Testis (tissue), 3 donors: ENCODE data around the gene HNRNPH1. TPM values are rescaled to one million over a fixed set of nuclear protein-coding genes. Genes with fewer than 3 reads are reported as not detected.
"Not testable (repeated sequence)": the region's sequence is repeated elsewhere in the genome, so short reads cannot be mapped to it uniquely, and the experiment has no call there.

Source experiments
- DNase-seq: peaks from one replicate; pipeline ENCODE4 v3.0.0-alpha.2; 2019
- H3K27ac ChIP-seq, 2 donors: fragments of 200-600 bp; sonication (generic); one replicate each; pipeline ENCODE4 v1.5.1; 2019
- H3K27me3 ChIP-seq: fragments of 200-600 bp; sonication (generic); one replicate; pipeline ENCODE4 v1.5.1; 2019
- H3K36me3 ChIP-seq: fragments of 200-600 bp; sonication (generic); one replicate; pipeline ENCODE4 v1.5.1; 2017; ENCODE audit warnings: low read depth; ENCODE audit errors: missing control alignments
- H3K4me1 ChIP-seq: fragments of 200-600 bp; sonication (generic); one replicate; pipeline ENCODE4 v1.5.1; 2019
- H3K4me3 ChIP-seq, 2 donors: fragments of 200-600 bp; sonication (generic); one replicate each; pipeline ENCODE4 v1.5.1; 2017 to 2019
- H3K9me3 ChIP-seq: fragments of 200-600 bp; sonication (generic); one replicate; pipeline ENCODE4 v1.5.1; 2017
- POLR2A ChIP-seq: fragments of 450-650 bp; IDR thresholded peaks from one replicate; pipeline ENCODE4 v1.6.1; 2017; ENCODE audit warnings: antibody characterized with exemption, mild to moderate bottlenecking, moderate library complexity
- WGBS, 2 donors: methylation state at CpG; one replicate each; pipeline ENCODE4 v1.1.5; 2018; 5-methylcytosine and 5-hydroxymethylcytosine counted together
- intact Hi-C: fragments of 100-400 bp; cut with DNase I; formaldehyde crosslinking; loops from one replicate; pipeline ENCODE4 v1.15.1; 2023; ENCODE audit warnings: low total_unique reads
- polyA plus RNA-seq: library from polyadenylated mRNA; stranded (reverse); fragments of 350-450 nt; fragmentation: Illumina TruSeq; extraction: RNeasy Lipid Tissue Mini Kit (QIAGEN cat#74804); gene quantifications from one replicate; pipeline ENCODE4 v1.2.3, GENCODE V29; 2014; ENCODE audit warnings: low read depth, low replicate concordance; ENCODE audit not compliant: insufficient read depth
- total RNA-seq, 2 donors: library from RNA; depleted of rRNA; stranded (reverse); fragments of >200 nt; gene quantifications; one replicate each; pipeline ENCODE4 v1.2.3, GENCODE V29; 2016
- TF ChIP-seq, protein P1 (sequence below), 3 experiments: fragments of 450-650 bp in 2 of 3; fragments of 200-600 bp in 1 of 3; sonication (generic) in 1 of 3; IDR thresholded peaks; one replicate each; pipeline ENCODE4 v1.5.1; 2016 to 2019; ENCODE audit warnings: antibody characterized with exemption in 3 of 3, mild to moderate bottlenecking in 2 of 3, moderate library complexity in 1 of 3

Gene HNRNPH1
- total and polyA plus RNA-seq, 3 donors from 2014 or later = 395 to 636 (median 626) TPM

- TF ChIP-seq, protein P1, sequence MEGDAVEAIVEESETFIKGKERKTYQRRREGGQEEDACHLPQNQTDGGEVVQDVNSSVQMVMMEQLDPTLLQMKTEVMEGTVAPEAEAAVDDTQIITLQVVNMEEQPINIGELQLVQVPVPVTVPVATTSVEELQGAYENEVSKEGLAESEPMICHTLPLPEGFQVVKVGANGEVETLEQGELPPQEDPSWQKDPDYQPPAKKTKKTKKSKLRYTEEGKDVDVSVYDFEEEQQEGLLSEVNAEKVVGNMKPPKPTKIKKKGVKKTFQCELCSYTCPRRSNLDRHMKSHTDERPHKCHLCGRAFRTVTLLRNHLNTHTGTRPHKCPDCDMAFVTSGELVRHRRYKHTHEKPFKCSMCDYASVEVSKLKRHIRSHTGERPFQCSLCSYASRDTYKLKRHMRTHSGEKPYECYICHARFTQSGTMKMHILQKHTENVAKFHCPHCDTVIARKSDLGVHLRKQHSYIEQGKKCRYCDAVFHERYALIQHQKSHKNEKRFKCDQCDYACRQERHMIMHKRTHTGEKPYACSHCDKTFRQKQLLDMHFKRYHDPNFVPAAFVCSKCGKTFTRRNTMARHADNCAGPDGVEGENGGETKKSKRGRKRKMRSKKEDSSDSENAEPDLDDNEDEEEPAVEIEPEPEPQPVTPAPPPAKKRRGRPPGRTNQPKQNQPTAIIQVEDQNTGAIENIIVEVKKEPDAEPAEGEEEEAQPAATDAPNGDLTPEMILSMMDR (IDR thresholded peaks at IDR 0.05) = peak in 1 of 3 experiments; percentile 6
- DNase-seq, H3K27me3 ChIP-seq, H3K4me3 ChIP-seq, intact Hi-C loops, H3K9me3 ChIP-seq, H3K36me3 ChIP-seq, H3K4me1 ChIP-seq, H3K27ac ChIP-seq: not testable (repeated sequence)
- WGBS, 2 donors = 73 to 83% methylated on average over 2 of the region's 2 CpGs
Observed at GRCh38 chr5:179653135-179653534, 29.7 kb upstream of the HNRNPH1 start.

GRCh38 chr5:179650245-179650644 is 26.8 kb upstream of the HNRNPH1 start:
- intact Hi-C loops, H3K27me3 ChIP-seq, H3K27ac ChIP-seq, H3K36me3 ChIP-seq, H3K4me1 ChIP-seq, H3K9me3 ChIP-seq, H3K4me3 ChIP-seq, DNase-seq: not testable (repeated sequence)
- WGBS, 2 donors = 93 to 94% methylated on average over 20 to 24 of the region's 26 CpGs

GRCh38 chr5:179649166-179649703 is 25.8 kb upstream of the HNRNPH1 start:
- H3K36me3 ChIP-seq, H3K9me3 ChIP-seq, H3K4me3 ChIP-seq, H3K27me3 ChIP-seq, H3K4me1 ChIP-seq, H3K27ac ChIP-seq, DNase-seq, intact Hi-C loops: not testable (repeated sequence)
- 85% methylated on average over 5 to 10 of the region's 10 CpGs for WGBS, 2 donors

GRCh38 chr5:179648410-179648809 is 24.9 kb upstream of the HNRNPH1 start:
- Histone ChIP-seq H3K4me3 (no peak overlapping the region), H3K36me3 (no peaks in the 10 kb centered on the region), H3K27ac (no peak overlapping the region), H3K4me1 (no peaks in the 10 kb centered on the region), H3K27me3 (no peaks in the 10 kb centered on the region), H3K9me3 (no peaks in the 10 kb centered on the region)
- WGBS, 2 donors = 85 to 90% methylated on average over 9 of the region's 9 CpGs
- intact Hi-C loops = no loop called here
- TF ChIP-seq, protein P1 (IDR thresholded peaks at IDR 0.05) = no peak
- no peak for TF ChIP-seq POLR2A
- DNase-seq = no peak

- intact Hi-C loops, H3K36me3 ChIP-seq, H3K4me3 ChIP-seq, H3K9me3 ChIP-seq, H3K27ac ChIP-seq, H3K4me1 ChIP-seq, DNase-seq, H3K27me3 ChIP-seq: not testable (repeated sequence)
- 73 to 86% methylated on average over 5 of the region's 5 CpGs for WGBS, 2 donors
Observed at GRCh38 chr5:179644766-179645165, 21.3 kb upstream of the HNRNPH1 start.

DNA sequence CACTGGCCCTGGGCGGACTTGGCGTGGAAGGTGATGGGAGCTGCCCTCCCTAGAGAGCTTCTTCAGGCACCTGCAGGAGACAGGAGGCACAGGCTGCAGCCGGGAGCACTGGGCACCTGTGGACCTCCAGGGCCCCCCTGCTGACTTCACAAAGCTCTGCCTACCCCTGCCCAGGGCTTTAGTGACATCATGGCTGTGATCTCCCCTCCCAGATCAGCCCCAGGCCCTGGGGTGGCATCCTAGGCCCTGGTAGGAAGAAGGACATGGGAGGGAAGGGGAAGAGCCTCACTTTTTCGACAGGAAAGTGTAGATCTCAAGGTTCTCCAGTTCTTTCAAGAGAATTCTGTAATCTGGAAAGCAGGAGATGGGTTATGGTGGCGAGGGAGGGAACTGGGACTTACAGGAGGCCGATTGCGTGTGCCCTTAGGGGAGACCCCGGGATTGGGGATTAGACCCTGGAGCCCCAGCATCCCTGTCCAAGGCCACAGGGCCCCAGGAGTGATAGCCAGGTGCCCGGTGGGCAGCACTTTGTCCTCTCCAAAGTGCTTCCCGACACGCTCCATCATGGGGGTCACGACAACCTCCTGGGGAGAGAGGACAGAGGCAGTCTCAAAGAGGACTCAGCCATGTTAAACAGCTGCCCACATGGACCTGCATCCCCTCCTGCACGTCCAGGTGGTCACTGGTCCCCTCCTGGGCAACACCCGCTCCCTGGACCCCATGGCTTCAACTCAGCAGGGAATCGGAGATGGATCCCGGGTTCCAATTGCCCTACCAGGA is 19.9 kb upstream of the HNRNPH1 start:
- 81 to 92% methylated on average over 10 to 14 of the region's 16 CpGs for WGBS, 2 donors
- H3K4me3 ChIP-seq, H3K27ac ChIP-seq, DNase-seq, H3K27me3 ChIP-seq, intact Hi-C loops, H3K9me3 ChIP-seq, H3K36me3 ChIP-seq, H3K4me1 ChIP-seq: not testable (repeated sequence)

- H3K9me3 ChIP-seq, DNase-seq, H3K27ac ChIP-seq, H3K4me1 ChIP-seq, H3K4me3 ChIP-seq, H3K27me3 ChIP-seq, H3K36me3 ChIP-seq, intact Hi-C loops: not testable (repeated sequence)
- 89 to 91% methylated on average over 14 to 16 of the region's 17 CpGs for WGBS, 2 donors
Observed at GRCh38 chr5:179642626-179643025, 19.2 kb upstream of the HNRNPH1 start.

GRCh38 chr5:179641745-179642144 is 18.3 kb upstream of the HNRNPH1 start:
- H3K27ac ChIP-seq, H3K9me3 ChIP-seq, intact Hi-C loops, H3K4me1 ChIP-seq, H3K4me3 ChIP-seq, H3K36me3 ChIP-seq, DNase-seq, H3K27me3 ChIP-seq: not testable (repeated sequence)
- no CpG with 5 or more reads among the region's 4 CpGs for WGBS, 2 donors

GRCh38 chr5:179639296-179639695 is 15.8 kb upstream of the HNRNPH1 start:
- H3K4me3 ChIP-seq, DNase-seq, intact Hi-C loops, H3K36me3 ChIP-seq, H3K9me3 ChIP-seq, H3K27me3 ChIP-seq, H3K4me1 ChIP-seq, H3K27ac ChIP-seq: not testable (repeated sequence)
- WGBS, 2 donors = 91 to 94% methylated on average over 11 of the region's 11 CpGs

GRCh38 chr5:179634370-179635172 is 11.1 kb upstream of the HNRNPH1 start:
- H3K4me3 ChIP-seq, H3K4me1 ChIP-seq, H3K27me3 ChIP-seq, intact Hi-C loops, H3K36me3 ChIP-seq, H3K27ac ChIP-seq, H3K9me3 ChIP-seq, DNase-seq: not testable (repeated sequence)
- WGBS, 2 donors = 0% methylated on average over 5 of the region's 49 CpGs; no CpG with 5 or more reads in 1 of the 2 donors
